Brain microvascular endothelial cell (primary cell): Measurements from ENCODE around the gene B3GAT2.

Experiments
- DNase-seq: peaks from one replicate; pipeline ENCODE4 v3.0.0-alpha.2; 2020
- H3K27ac ChIP-seq: fragments of 250-450 bp; sonication (Bioruptor Pico); 2 replicates; pipeline ENCODE4 v1.5.1; 2020; ENCODE audit warnings: mild to moderate bottlenecking, moderate library complexity
- H3K27me3 ChIP-seq: fragments of 250-450 bp; sonication (Bioruptor Pico); replicated peaks from 2 replicates; pipeline ENCODE4 v1.5.1; 2020; ENCODE audit warnings: mild to moderate bottlenecking
- H3K36me3 ChIP-seq: fragments of 250-450 bp; sonication (Bioruptor Pico); replicated peaks from 2 replicates; pipeline ENCODE4 v1.5.1; 2020; ENCODE audit warnings: mild to moderate bottlenecking
- H3K4me3 ChIP-seq: 2 replicates; pipeline ENCODE4 v1.5.1; 2011; ENCODE audit warnings: low read depth, mild to moderate bottlenecking, control low read depth, low read length, moderate library complexity
- in situ Hi-C: cut with HindIII; loops from 2 replicates; pipeline ENCODE4 v1.10.0; 2017; ENCODE audit warnings: low sequenced_read_pairs, low pct_ligation_motif_present
- TF ChIP-seq, protein P1 (sequence below): IDR thresholded peaks from 2 replicates; pipeline ENCODE4 v1.5.1; 2011; ENCODE audit warnings: low read depth, mild to moderate bottlenecking, moderate library complexity, low read length, control low read depth, inconsistent platforms; ENCODE audit errors: missing control alignments

The B3GAT2 gene

DNA sequence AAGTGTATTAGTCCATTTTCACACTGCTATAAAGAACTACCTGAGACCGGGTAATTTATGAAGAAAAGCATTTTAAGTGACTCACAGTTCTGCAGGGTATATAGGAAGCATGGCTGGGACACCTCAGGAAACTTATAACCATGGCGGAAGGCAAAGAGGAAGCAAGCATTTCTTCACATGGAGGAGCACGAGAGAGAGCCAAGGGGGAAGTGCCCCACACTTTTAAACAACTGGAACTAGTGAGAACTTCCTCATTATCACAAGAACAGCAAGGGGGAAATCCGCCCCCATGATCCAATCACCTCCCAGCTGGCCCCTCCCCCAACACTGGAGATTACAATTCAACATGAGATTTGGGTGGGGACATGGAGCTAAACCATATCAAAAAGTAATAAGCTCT is 28.3 kb upstream of the B3GAT2 start:
- no peaks in the 10 kb centered on the region for H3K36me3 ChIP-seq
- in situ Hi-C loops: no loop called here
- no peaks in the 10 kb centered on the region for H3K27me3 ChIP-seq
- H3K4me3 ChIP-seq: no peak overlapping the region
- no peak overlapping the region for H3K27ac ChIP-seq
- TF ChIP-seq, protein P1, sequence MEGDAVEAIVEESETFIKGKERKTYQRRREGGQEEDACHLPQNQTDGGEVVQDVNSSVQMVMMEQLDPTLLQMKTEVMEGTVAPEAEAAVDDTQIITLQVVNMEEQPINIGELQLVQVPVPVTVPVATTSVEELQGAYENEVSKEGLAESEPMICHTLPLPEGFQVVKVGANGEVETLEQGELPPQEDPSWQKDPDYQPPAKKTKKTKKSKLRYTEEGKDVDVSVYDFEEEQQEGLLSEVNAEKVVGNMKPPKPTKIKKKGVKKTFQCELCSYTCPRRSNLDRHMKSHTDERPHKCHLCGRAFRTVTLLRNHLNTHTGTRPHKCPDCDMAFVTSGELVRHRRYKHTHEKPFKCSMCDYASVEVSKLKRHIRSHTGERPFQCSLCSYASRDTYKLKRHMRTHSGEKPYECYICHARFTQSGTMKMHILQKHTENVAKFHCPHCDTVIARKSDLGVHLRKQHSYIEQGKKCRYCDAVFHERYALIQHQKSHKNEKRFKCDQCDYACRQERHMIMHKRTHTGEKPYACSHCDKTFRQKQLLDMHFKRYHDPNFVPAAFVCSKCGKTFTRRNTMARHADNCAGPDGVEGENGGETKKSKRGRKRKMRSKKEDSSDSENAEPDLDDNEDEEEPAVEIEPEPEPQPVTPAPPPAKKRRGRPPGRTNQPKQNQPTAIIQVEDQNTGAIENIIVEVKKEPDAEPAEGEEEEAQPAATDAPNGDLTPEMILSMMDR: no peak
- no peak for DNase-seq

DNA sequence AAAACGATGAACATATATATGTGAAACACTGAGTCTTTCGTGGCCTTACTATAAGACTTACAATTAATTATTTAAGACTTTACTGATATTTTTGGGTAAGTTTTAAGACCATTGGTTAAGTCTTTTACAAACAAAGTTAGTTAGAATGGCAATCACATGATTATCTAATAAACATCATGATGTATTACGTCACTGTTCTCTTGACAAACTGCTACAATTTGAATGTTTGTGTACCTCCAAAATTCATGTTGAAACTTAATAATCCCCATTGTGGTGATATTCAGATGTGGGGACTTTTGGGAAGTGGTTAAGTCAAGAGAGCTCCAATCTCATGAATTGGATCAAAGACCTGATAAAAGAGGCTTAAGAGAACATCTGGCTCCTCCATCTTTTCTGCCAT is 25.9 kb upstream of the B3GAT2 start:
- DNase-seq: no peak
- TF ChIP-seq, protein P1: no peak
- Histone ChIP-seq H3K27ac (no peak overlapping the region), H3K36me3 (no peaks in the 10 kb centered on the region), H3K4me3 (no peak overlapping the region), H3K27me3 (no peaks in the 10 kb centered on the region)
- in situ Hi-C loops: no loop called here

DNA sequence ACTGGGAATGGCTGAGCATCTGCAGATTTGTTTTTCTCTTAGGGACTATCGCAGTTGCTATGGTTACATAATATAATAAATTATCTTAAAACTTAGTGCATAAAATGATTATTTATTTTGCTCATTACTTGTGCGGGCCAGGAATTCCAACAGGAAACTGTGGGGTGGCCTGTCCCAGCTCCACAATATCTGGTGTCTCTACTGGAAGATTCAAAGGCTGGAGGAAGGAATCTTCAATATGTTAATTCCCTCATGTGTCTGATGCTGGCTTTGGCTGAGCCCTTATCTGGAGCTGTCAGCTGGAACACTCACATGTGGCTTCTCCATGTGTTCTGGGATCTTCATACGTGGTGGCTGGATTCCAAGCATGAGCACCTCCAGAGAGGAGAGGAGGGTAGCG is 23.9 kb upstream of the B3GAT2 start:
- DNase-seq: no peak
- H3K27me3 ChIP-seq: no peaks in the 10 kb centered on the region
- H3K27ac ChIP-seq: no peak overlapping the region
- TF ChIP-seq, protein P1: no peak
- no peaks in the 10 kb centered on the region for H3K36me3 ChIP-seq
- in situ Hi-C loops: no loop called here
- no peak overlapping the region for H3K4me3 ChIP-seq

DNA sequence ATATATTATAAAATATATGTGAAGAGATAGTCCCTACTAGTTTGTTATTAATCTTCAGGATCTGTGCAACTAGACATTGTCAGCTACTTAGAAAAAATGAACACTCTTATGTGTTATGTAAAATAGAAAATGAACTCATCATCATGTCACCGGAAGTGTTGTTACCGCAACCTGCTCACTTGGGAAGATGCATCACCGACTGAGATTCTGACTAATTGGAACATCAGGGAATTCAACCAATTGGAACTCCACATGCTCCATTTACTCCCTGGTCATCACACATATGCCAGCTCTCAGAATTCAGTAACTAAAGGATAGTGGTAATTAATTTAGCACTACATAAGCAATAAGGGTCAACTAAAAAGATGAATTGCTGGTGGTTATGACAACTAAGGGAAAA is 16.7 kb upstream of the B3GAT2 start:
- no peaks in the 10 kb centered on the region for H3K27me3 ChIP-seq
- DNase-seq: no peak
- in situ Hi-C loops: no loop called here
- H3K36me3 ChIP-seq: no peaks in the 10 kb centered on the region
- H3K4me3 ChIP-seq: no peak overlapping the region
- TF ChIP-seq, protein P1: no peak
- no peak overlapping the region for H3K27ac ChIP-seq

DNA sequence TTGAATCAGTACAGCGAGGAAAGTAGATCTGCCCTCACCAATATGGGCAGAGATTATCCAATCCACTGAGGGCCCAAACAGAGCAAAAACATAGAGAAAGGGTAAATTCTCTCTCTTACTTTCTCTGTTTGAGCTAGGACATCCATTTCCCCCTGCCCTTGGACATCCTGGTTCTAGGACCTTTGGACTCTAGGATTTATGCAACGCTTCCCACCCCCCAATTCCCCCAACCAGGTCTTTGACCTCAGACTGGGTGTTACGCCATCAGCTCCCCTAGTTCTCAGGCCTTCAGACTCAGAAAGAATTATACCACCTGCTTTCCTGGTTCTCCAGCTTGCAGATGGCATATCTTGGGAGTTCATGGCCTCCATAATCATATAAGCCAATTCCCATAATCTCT is 10.2 kb upstream of the B3GAT2 start:
- TF ChIP-seq, protein P1: no peak
- Histone ChIP-seq H3K27ac (no peak overlapping the region), H3K36me3 (no peaks in the 10 kb centered on the region), H3K4me3 (no peak overlapping the region), H3K27me3 (no peaks in the 10 kb centered on the region)
- no peak for DNase-seq
- in situ Hi-C loops: no loop called here

DNA sequence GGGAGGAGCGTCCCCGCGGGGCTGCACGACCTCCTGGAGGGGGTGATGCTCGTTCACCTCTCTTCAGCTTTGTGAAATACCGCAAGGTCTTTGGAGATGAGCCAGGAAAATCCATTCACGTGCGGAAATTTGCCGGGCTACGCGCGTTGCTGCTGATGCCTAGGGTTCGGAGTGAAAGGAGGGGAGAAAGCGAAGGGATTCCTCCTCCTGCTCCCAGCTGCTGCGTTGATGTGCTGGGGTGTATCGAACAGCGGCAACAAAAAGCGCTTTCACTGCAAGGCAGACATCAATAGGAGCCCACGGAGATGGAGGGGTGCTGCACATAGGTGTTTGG is 391 bp upstream of the B3GAT2 start:
- peak overlapping the region; percentile 50 for H3K4me3 ChIP-seq
- in situ Hi-C loops: no loop called here
- no peak for DNase-seq
- peaks cover 54% of the 10 kb centered on the region for H3K27me3 ChIP-seq
- H3K36me3 ChIP-seq: no peaks in the 10 kb centered on the region
- TF ChIP-seq, protein P1: no peak
- H3K27ac ChIP-seq: no peak overlapping the region
